GM10266 (cell line): ENCODE results near the gene TSPAN9.

Experiments used
- DNase-seq: peaks from one replicate; pipeline ENCODE4 v3.0.0; 2012; ENCODE audit errors: extremely low spot score
- CTCF ChIP-seq: IDR thresholded peaks from 2 replicates; pipeline ENCODE4 v1.5.1; 2012; ENCODE audit warnings: mild to moderate bottlenecking, low read depth; ENCODE audit not compliant: control insufficient read depth, insufficient read depth; ENCODE audit errors: missing control alignments

TSPAN9 gene

GRCh38 chr12:3207858-3208257, 130.7 kb downstream of the TSPAN9 start:
- peak; percentile 44 for TF ChIP-seq CTCF
- DNase-seq = no peak

DNA sequence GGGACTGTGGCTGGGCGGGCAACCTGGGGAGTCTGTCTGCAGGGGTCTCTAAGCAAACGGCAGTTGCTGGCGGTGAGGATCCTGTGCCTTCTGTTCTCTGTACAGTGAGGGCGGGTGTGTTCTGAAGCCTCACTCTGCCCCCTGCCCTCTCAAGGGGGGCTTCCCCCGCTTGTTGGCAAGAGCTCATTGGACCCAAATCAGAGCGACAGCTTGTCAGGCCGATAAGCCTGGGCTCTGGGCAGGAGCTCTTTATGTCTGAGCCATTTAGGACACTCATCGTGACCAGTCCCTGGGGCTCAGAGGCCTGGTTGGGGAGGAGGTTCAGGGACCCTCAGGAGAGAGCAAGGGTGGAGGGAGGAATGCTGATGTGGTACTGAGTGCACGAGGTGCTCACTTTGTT, 136.0 kb downstream of the TSPAN9 start:
- no peak for DNase-seq
- no peak for TF ChIP-seq CTCF

DNA sequence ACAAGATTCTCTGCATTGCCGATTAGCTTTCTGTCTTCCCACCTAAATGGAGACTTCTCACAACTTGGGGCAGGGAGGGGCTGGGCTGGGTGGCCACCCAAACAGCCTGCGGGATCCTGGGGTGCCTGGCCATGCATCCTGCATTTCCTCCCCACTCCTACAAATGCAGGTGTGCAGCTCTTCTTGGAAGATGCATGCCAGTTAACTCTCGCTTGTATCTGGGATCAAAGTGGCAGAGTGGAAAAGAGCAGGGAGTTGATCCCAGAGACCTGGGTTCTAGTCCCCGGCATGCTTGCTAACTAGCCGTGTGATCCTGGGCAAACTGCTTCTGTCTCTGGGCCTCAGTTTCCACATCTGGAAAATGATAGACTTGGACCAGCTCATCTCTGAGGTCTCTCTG, 136.6 kb downstream of the TSPAN9 start:
- no peak for DNase-seq
- TF ChIP-seq CTCF = no peak

GRCh38 chr12:3214526-3215365, 137.6 kb downstream of the TSPAN9 start:
- DNase-seq = no peak
- no peak for TF ChIP-seq CTCF

- no peak for DNase-seq
- no peak for TF ChIP-seq CTCF
These were observed 138.3 kb downstream of the TSPAN9 start for GRCh38 chr12:3215410-3215975.

DNA sequence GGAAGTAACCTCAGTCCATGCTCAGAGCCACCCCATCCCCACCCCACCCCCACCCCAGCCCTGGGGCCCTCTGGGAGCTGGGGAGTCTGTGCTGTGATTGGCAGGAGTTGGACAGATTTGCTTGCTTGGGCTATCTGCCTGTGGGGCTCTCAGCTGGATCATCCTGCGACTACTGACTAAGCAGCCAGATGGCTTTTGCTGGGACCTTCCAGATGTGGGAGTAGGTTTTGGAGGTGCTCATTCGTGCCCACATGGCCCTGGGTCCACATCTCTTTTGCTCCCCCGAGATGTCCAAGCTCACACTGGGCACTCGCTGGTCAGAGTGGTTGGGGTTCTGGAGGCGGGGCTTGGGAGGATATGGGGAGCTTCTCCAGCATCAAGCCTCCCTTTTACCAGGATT, 138.9 kb downstream of the TSPAN9 start:
- no peak for TF ChIP-seq CTCF
- no peak for DNase-seq

- no peak for TF ChIP-seq CTCF
- no peak for DNase-seq
These were observed 139.8 kb downstream of the TSPAN9 start for GRCh38 chr12:3216726-3217682.
